H1 (cell line): ENCODE data around the gene OSMR. TPM values are rescaled to one million over a fixed set of nuclear protein-coding genes. Genes with fewer than 3 reads are reported as not detected.

ENCODE experiments used
- CTCF ChIA-PET: fragments of 300-600 bp; sonication (Branson Sonifier 250); formaldehyde crosslinking; loops from one replicate; lab custom pipeline; 2021; ENCODE audit not compliant: partially characterized antibody; lab: Charles Lee
- POLR2A ChIA-PET: fragments of 300-600 bp; sonication (Branson Sonifier 250); formaldehyde crosslinking; loops from one replicate; lab custom pipeline; 2021; ENCODE audit warnings: inconsistent platforms; ENCODE audit not compliant: partially characterized antibody; lab: Charles Lee
- DNase-seq, 2 experiments: peaks; one replicate each; pipeline versions ENCODE4 v3.0.0 to v3.0.0-alpha.2; 2010 to 2022; ENCODE audit warnings: low spot score in 2 of 2, low read depth in 1 of 2, mixed read lengths in 1 of 2
- FAIRE-seq: peaks from 2 replicates; lab custom pipeline; 2011; peaks lifted over from hg19 to GRCh38; lab: Jason Lieb, UNC
- H2AFZ ChIP-seq: 2 replicates; pipeline ENCODE4 v1.8.1; 2012; ENCODE audit warnings: low read length, inconsistent platforms
- H2AK5ac ChIP-seq: 2 replicates; pipeline ENCODE4 v1.6.1; 2013; ENCODE audit warnings: low read depth, low read length
- H2BK120ac ChIP-seq: replicated peaks from 2 replicates; pipeline ENCODE3; 2013; ENCODE audit warnings: low read depth, low read length, inconsistent platforms
- H2BK12ac ChIP-seq: 2 replicates; pipeline ENCODE4 v1.6.1; 2013; ENCODE audit warnings: low read depth, low read length
- H2BK15ac ChIP-seq: 2 replicates; pipeline ENCODE4 v1.6.1; 2013; ENCODE audit warnings: low read length
- H2BK20ac ChIP-seq: 2 replicates; pipeline ENCODE4 v1.6.1; 2013; ENCODE audit warnings: low read length
- H2BK5ac ChIP-seq: 2 replicates; pipeline ENCODE4 v1.6.1; 2013; ENCODE audit warnings: low read depth, low read length
- H3K14ac ChIP-seq: 2 replicates; pipeline ENCODE4 v1.6.1; 2013; ENCODE audit warnings: inconsistent platforms; ENCODE audit not compliant: insufficient read length
- H3K18ac ChIP-seq: 2 replicates; pipeline ENCODE4 v1.6.1; 2013; ENCODE audit warnings: low read length; ENCODE audit errors: extremely low read depth
- H3K23ac ChIP-seq: 2 replicates; pipeline ENCODE4 v1.6.1; 2013; ENCODE audit warnings: inconsistent platforms; ENCODE audit not compliant: insufficient read length
- H3K23me2 ChIP-seq: 2 replicates; pipeline ENCODE4 v1.6.1; 2013; ENCODE audit warnings: low read depth, low read length
- H3K27ac ChIP-seq: 2 replicates; pipeline ENCODE4 v1.6.1; 2011; ENCODE audit warnings: low read depth, low read length, inconsistent platforms
- H3K27me3 ChIP-seq, 4 experiments: replicated peaks in 1 of 4; 1 replicate in 1 of 4; 2 replicates in 3 of 4; pipeline versions ENCODE4 v1.6.1 to v1.8.1; 2011 to 2013; ENCODE audit warnings: low read length in 3 of 4, mild to moderate bottlenecking in 3 of 4, inconsistent platforms in 2 of 4, mixed read lengths in 2 of 4, moderate library complexity in 1 of 4; ENCODE audit not compliant: control insufficient read depth in 3 of 4, insufficient read depth in 3 of 4; ENCODE audit errors: extremely low read depth in 1 of 4
- H3K36me3 ChIP-seq, 4 experiments: 2 replicates each; pipeline versions ENCODE4 v1.6.1 to v1.8.1; 2011 to 2013; ENCODE audit warnings: mild to moderate bottlenecking in 4 of 4, low read length in 3 of 4, moderate library complexity in 2 of 4, control low read depth in 1 of 4, inconsistent platforms in 1 of 4; ENCODE audit not compliant: insufficient read depth in 4 of 4, control insufficient read depth in 2 of 4
- H3K4ac ChIP-seq: replicated peaks from 2 replicates; pipeline ENCODE3; 2013; ENCODE audit warnings: low read length, low read depth, mixed read lengths, inconsistent platforms; ENCODE audit not compliant: insufficient read length
- H3K4me1 ChIP-seq, 4 experiments: replicated peaks in 1 of 4; 1 replicate in 1 of 4; 2 replicates in 3 of 4; pipeline versions ENCODE4 v1.6.1 to v1.8.1; 2011 to 2013; ENCODE audit warnings: low read length in 3 of 4, inconsistent platforms in 2 of 4, mixed read lengths in 1 of 4; ENCODE audit not compliant: insufficient read depth in 4 of 4, control insufficient read depth in 3 of 4
- H3K4me2 ChIP-seq, 2 experiments: 2 replicates each; pipeline versions ENCODE4 v1.6.1 to v1.8.1; 2011 to 2013; ENCODE audit warnings: low read depth in 2 of 2, low read length in 2 of 2, control low read depth in 1 of 2, inconsistent platforms in 1 of 2, mild to moderate bottlenecking in 1 of 2; ENCODE audit not compliant: insufficient read depth in 1 of 2
- H3K4me3 ChIP-seq, 4 experiments: fragments of 200-600, 300-600 bp in 1 of 4; sonication (generic), shearing (Covaris generic), sonication (Bioruptor Twin) in 1 of 4; 2 replicates each; pipeline versions ENCODE4 v1.5.1 to v1.8.1; 2011 to 2016; ENCODE audit warnings: low read length in 4 of 4, low read depth in 3 of 4, control low read depth in 2 of 4, inconsistent platforms in 2 of 4, mild to moderate bottlenecking in 2 of 4, mixed read lengths in 1 of 4, moderate library complexity in 1 of 4; ENCODE audit not compliant: insufficient read depth in 2 of 4; ENCODE audit errors: extremely low read depth in 1 of 4
- H3K56ac ChIP-seq: replicated peaks from 2 replicates; pipeline ENCODE3; 2013; ENCODE audit warnings: low read depth, mild to moderate bottlenecking, mixed read lengths, low read length, inconsistent platforms; ENCODE audit not compliant: insufficient read length
- H3K79me1 ChIP-seq: 2 replicates; pipeline ENCODE4 v1.6.1; 2013; ENCODE audit warnings: low read depth, low read length, control low read depth
- H3K79me2 ChIP-seq, 2 experiments: 2 replicates each; pipeline versions ENCODE4 v1.6.1 to v1.8.1; 2012 to 2013; ENCODE audit warnings: low read length in 2 of 2, mild to moderate bottlenecking in 2 of 2, inconsistent platforms in 1 of 2; ENCODE audit not compliant: insufficient read depth in 2 of 2, control insufficient read depth in 1 of 2
- H3K9ac ChIP-seq, 4 experiments: replicated peaks in 1 of 4; 1 replicate in 1 of 4; 2 replicates in 3 of 4; pipeline versions ENCODE4 v1.6.1 to v1.8.1; 2011 to 2013; ENCODE audit warnings: low read depth in 3 of 4, low read length in 3 of 4, control low read depth in 2 of 4, mild to moderate bottlenecking in 2 of 4, moderate library complexity in 2 of 4, inconsistent platforms in 1 of 4; ENCODE audit errors: extremely low read depth in 1 of 4
- H3K9me3 ChIP-seq, 2 experiments: 2 replicates each; pipeline versions ENCODE4 v1.6.1 to v1.8.1; 2012 to 2013; ENCODE audit warnings: mild to moderate bottlenecking in 2 of 2, moderate library complexity in 2 of 2, control low read depth in 1 of 2, inconsistent platforms in 1 of 2, low read depth in 1 of 2, low read length in 1 of 2, mixed read lengths in 1 of 2; ENCODE audit not compliant: insufficient read depth in 2 of 2
- H4K20me1 ChIP-seq, 2 experiments: replicated peaks in 1 of 2; 2 replicates each; pipeline versions ENCODE3 to v1.8.1; 2011 to 2013; ENCODE audit warnings: inconsistent platforms in 2 of 2, low read length in 2 of 2, mild to moderate bottlenecking in 1 of 2; ENCODE audit not compliant: insufficient read depth in 2 of 2, control insufficient read depth in 1 of 2
- H4K5ac ChIP-seq: 2 replicates; pipeline ENCODE4 v1.6.1; 2013; ENCODE audit warnings: low read length, low read depth, mixed read lengths, inconsistent platforms; ENCODE audit not compliant: insufficient read length
- H4K8ac ChIP-seq: 2 replicates; pipeline ENCODE4 v1.8.0; 2013; ENCODE audit warnings: mild to moderate bottlenecking, moderate library complexity, low read length, inconsistent platforms; ENCODE audit not compliant: insufficient read depth; ENCODE audit errors: extremely low read depth
- H4K91ac ChIP-seq: replicated peaks from 2 replicates; pipeline ENCODE3; 2013; ENCODE audit warnings: low read length, mixed read lengths, inconsistent platforms; ENCODE audit not compliant: insufficient read length
- BCL11A ChIP-seq, 2 experiments: IDR thresholded peaks; one replicate each; pipeline ENCODE4 v1.6.1; 2011; ENCODE audit warnings: low read depth in 2 of 2, low read length in 2 of 2, mild to moderate bottlenecking in 2 of 2
- CHD2 ChIP-seq: IDR thresholded peaks from 2 replicates; pipeline ENCODE4 v1.6.1; 2012; ENCODE audit warnings: low read length, improper control_type of control experiment
- CTBP2 ChIP-seq: IDR thresholded peaks from 2 replicates; pipeline ENCODE4 v1.7.0; 2011; ENCODE audit warnings: borderline replicate concordance, mild to moderate bottlenecking, moderate library complexity, mixed read lengths, low read length; ENCODE audit not compliant: insufficient read depth, insufficient read length
- EGR1 ChIP-seq: IDR thresholded peaks from 2 replicates; pipeline ENCODE4 v1.6.1; 2011; ENCODE audit warnings: low read depth, low read length, borderline replicate concordance
- JUND ChIP-seq: IDR thresholded peaks from 2 replicates; pipeline ENCODE4 v1.6.1; 2011; ENCODE audit warnings: mild to moderate bottlenecking, improper control_type of control experiment, low read length
- KDM1A ChIP-seq: fragments of 200-600, 300-600 bp; sonication (generic); IDR thresholded peaks from 2 replicates; pipeline ENCODE4 v1.7.1; 2016; ENCODE audit warnings: mild to moderate bottlenecking, low read length, borderline replicate concordance
- PHF8 ChIP-seq: fragments of 200-600 bp; sonication (generic); conservative IDR thresholded peaks from 2 replicates; pipeline ENCODE4 v1.7.1; 2012; ENCODE audit warnings: low read depth, mild to moderate bottlenecking, inconsistent platforms, low read length, moderate library complexity
- POLR2AphosphoS5 ChIP-seq: IDR thresholded peaks from 2 replicates; pipeline ENCODE4 v1.6.1; 2011; ENCODE audit warnings: low read depth, low read length
- POU5F1 ChIP-seq: IDR thresholded peaks from 2 replicates; pipeline ENCODE4 v1.6.1; 2011; ENCODE audit warnings: low read depth, mild to moderate bottlenecking, low read length, moderate library complexity
- RFX5 ChIP-seq: IDR thresholded peaks from 2 replicates; pipeline ENCODE4 v1.6.1; 2011; ENCODE audit warnings: low read depth, low read length, improper control_type of control experiment, borderline replicate concordance
- RNF2 ChIP-seq: fragments of 200-900, 300-1000 bp; sonication (generic); IDR thresholded peaks from 2 replicates; pipeline ENCODE4 v1.7.1; 2016; ENCODE audit warnings: borderline replicate concordance, low read depth, mild to moderate bottlenecking, antibody characterized with exemption, low read length; ENCODE audit not compliant: poor library complexity, severe bottlenecking; ENCODE audit errors: missing control alignments
- SP2 ChIP-seq: IDR thresholded peaks from 2 replicates; pipeline ENCODE4 v1.6.1; 2012; ENCODE audit warnings: mild to moderate bottlenecking, low read length, inconsistent platforms
- TAF1 ChIP-seq: IDR thresholded peaks from 2 replicates; pipeline ENCODE4 v1.6.1; 2011; ENCODE audit warnings: mild to moderate bottlenecking, low read depth, low read length
- TAF7 ChIP-seq: optimal IDR thresholded peaks from 2 replicates; pipeline ENCODE3; 2011; ENCODE audit warnings: low read depth, mild to moderate bottlenecking, inconsistent platforms, low read length, moderate library complexity, borderline replicate concordance
- TCF12 ChIP-seq: IDR thresholded peaks from 2 replicates; pipeline ENCODE4 v1.6.1; 2011; ENCODE audit warnings: low read depth, mild to moderate bottlenecking, low read length
- WGBS, 2 experiments: shearing (Covaris generic) in 1 of 2; methylation state at CpG; one replicate each; pipeline versions ENCODE4 v1.1.6 to v1.1.7; 2013 to 2015; ENCODE audit warnings: low lambda C conversion rate in 2 of 2, mixed read lengths in 2 of 2, inconsistent platforms in 1 of 2, low coverage in 1 of 2, missing lambda C conversion rate in 1 of 2; ENCODE audit not compliant: insufficient replicate concordance in 2 of 2, insufficient coverage in 1 of 2, insufficient read length in 1 of 2; ENCODE audit errors: extremely low coverage in 1 of 2, missing lambda C conversion rate in 1 of 2; 5-methylcytosine and 5-hydroxymethylcytosine counted together
- polyA plus RNA-seq, 7 experiments: library from polyadenylated mRNA; depleted of rRNA in 3 of 7; stranded (reverse) in 5 of 7; unstranded in 2 of 7; fragments of >200 nt in 5 of 7; fragments of 200-250 nt in 2 of 7; gene quantifications; 1 replicate in 5 of 7; 2 replicates in 1 of 7; 4 replicates in 1 of 7; pipeline versions ENCODE4 v1.2.1 to v1.2.3, GENCODE V29; 2011 to 2013; ENCODE audit warnings: missing spikeins in 2 of 7, mixed read lengths in 2 of 7
- total RNA-seq: library from RNA; stranded (reverse); fragmentation: NEBNext Ultra II Directional; extraction: Animal tissue kit (Norgen Biotek cat#: 25700); gene quantifications from 2 replicates; pipeline ENCODE4 v1.2.1, GENCODE V29; 2021

OSMR gene
- total and polyA plus RNA-seq, 2 of the 8 experiments (the other 6 are each of a cell fraction or from before 2014, with no cell fraction given) = 2.3 to 2.6 TPM

GRCh38 chr5:38935437-38935836 lies 89.6 kb downstream of the OSMR start:
- H2BK120ac ChIP-seq = no peak overlapping the region
- no peak overlapping the region for H3K4ac ChIP-seq
- H2BK5ac ChIP-seq = no peak overlapping the region
- H2BK15ac ChIP-seq = no peak overlapping the region
- no peak overlapping the region for H3K4me2 ChIP-seq
- H3K4me3 ChIP-seq = no peak overlapping the region
- no peak overlapping the region for H3K18ac ChIP-seq
- no peak overlapping the region for H2BK20ac ChIP-seq
- H3K79me2 ChIP-seq = no peaks in the 10 kb centered on the region
- ChIA-PET CTCF (interaction anchor here (2.5 kb wide), 1 partner anchor 14 kb away, joined by 12 read pairs; no protein-coding TSS in a partner anchor), POLR2A (no interaction called here)
- no peaks in the 10 kb centered on the region for H3K36me3 ChIP-seq
- 88% methylated on average over 1 of the region's 1 CpG; no CpG with 5 or more reads in 1 of the 2 experiments for WGBS, 2 experiments
- no peak overlapping the region for H4K91ac ChIP-seq
- no peaks in the 10 kb centered on the region for H3K9me3 ChIP-seq
- H4K8ac ChIP-seq = no peak overlapping the region
- H2AFZ ChIP-seq = no peak overlapping the region
- H3K79me1 ChIP-seq = no peaks in the 10 kb centered on the region
- no peak overlapping the region for H3K27ac ChIP-seq
- DNase-seq (no peak), FAIRE-seq (no peak)
- no peaks in the 10 kb centered on the region for H3K4me1 ChIP-seq
- H3K27me3 ChIP-seq = no peaks in the 10 kb centered on the region
- H3K56ac ChIP-seq = no peak overlapping the region
- H3K9ac ChIP-seq = no peak overlapping the region
- no peak overlapping the region for H2AK5ac ChIP-seq
- H4K20me1 ChIP-seq = no peaks in the 10 kb centered on the region
- H4K5ac ChIP-seq = no peak overlapping the region
- no peak overlapping the region for H3K23ac ChIP-seq
- no peaks in the 10 kb centered on the region; the same call in 1 of the 2 replicates for H3K23me2 ChIP-seq
- H3K14ac ChIP-seq = no peak overlapping the region
- no peak overlapping the region for H2BK12ac ChIP-seq
- TF ChIP-seq CTBP2 (no peak), POU5F1 (no peak), POLR2AphosphoS5 (no peak), RFX5 (no peak), TCF12 (no peak), RNF2 (no peak), PHF8 (no peak), KDM1A (no peak), JUND (no peak), EGR1 (no peak), SP2 (no peak), CHD2 (no peak), TAF1 (no peak), BCL11A (IDR thresholded peaks at IDR 0.05; ENCODE audit: low read depth in 2 of 2, low read length in 2 of 2) (no peak), TAF7 (no peak)
